Femur (tissue), 1 donor: ENCODE data around the gene BMP6.

ENCODE experiments used
- DNase-seq: peaks from one replicate; pipeline ENCODE4 v3.0.0-alpha.2; 2017

The BMP6 gene

DNA sequence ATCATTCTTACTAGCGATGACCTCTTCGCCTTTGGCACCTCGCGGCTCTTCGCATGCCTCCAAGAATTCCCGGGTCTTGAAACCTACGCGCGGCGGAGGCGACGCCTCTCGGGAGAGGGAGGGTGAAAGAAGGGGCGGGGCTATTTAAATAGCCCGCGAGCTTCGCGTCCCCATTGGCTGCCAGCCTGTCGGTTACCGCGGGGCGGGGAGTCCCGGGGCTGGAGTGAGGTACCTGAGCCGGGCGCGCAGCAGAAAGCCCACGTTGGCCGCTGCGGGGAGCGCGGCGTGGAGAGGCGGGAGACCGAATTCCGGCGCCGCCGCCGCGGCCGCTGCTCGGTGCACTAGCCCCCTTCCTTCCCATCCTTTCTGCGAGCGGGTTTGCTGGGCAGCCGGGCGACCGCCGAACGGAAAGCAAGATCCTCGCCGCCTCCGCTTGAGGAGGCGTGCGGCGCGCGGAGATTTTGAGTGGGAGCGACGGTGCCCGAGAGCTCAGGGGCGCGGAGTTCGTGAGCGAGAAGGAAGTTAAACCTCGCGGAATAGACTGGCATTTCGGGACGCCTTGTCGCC is at the start of gene BMP6:
TSS of gene BMP6 (plus strand) at position 251 of the 567 bp plus-strand sequence. CDS start 857 bp downstream, outside the sequence.
- DNase-seq, result peak; percentile 93

DNA sequence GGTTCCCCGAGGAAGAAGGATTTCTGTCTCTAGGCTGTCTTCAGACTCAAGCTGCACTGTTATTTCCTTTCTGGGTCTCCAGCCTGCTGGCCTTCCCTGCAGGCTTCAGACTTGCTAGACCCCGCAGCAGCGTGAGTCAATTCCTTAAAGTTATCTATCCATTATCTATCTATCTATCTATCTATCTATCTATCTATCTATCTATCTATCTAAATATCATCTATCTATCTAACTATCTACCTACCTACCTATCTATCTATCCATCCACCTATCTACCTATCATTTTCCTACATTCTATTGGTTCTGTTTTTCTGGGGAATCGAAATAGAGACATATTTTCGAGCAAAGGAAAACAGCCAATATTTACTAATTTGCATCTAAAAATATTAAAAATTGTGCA is 48.7 kb upstream of the BMP6 start:
- DNase-seq, result no peak

DNA sequence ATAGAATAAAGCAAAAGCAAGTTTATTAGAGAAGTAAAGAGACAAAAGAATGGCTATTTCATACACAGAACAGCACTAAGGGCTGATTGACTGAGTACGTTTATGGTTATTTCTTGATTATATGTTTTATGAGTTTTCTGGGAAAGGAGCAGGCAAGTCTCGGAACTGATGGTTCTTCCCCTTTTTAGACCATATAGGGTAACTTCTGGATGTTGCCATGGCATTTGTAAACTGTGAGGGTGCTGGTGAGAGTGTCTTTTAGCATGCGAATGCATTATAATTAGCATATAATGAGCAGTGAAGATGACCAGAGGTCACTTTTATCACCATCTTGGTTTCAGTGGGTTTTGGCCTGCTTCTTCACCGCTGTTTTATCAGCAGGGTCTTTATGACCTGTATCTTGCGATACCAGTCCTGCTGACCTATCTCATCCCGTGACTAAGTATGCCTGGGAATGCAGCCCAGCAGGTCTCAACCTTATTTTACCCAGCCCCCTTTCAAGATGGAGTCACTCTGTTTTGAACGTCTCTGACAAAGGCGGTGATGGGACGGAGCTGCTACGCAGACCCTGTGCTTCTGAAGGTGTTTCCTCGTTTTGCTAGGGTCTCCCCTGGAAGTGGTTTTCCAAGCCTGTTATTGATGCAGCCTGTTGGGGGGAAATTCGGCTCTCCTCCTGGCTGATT is 45.4 kb upstream of the BMP6 start:
- DNase-seq, result no peak

DNA sequence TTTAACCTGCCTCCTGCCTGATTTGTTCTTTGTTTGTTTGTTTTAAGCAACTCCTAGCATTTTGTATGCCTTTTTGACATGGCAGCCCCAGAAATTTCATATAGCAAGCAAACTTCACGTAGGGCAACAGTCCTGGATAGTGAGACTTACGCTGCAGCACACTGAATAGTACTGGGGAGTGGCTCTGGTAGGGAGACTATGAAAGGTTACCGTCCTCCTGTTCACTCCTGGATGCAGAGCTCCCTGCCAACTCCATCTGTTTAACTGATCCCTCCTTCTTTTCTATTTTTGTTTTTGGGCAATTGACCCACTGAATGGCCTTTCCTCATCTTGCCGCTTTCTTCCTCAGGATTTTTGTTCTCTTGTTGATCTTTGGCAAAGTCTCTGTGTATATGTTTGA is 44.5 kb upstream of the BMP6 start:
- no peak for DNase-seq

DNA sequence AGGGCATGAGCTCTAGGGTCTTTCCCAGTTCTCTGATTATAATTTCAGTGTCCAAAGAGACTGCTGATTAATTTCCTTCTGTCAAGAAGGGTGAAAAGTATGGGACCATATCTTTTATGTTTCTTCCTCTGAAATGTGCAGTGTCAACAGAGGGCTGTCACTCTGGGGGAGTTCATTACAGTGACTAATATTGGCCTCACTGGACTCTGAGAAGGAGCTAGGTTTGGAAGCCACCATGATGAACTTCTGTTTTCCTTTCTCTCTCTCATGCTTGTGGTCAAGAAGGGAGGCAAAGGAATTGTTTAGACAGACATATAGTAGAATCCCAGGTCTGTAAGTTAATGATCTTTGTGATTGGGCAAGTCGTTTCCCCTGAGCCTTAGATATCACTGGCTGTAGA is 41.8 kb upstream of the BMP6 start:
- no peak for DNase-seq

DNA sequence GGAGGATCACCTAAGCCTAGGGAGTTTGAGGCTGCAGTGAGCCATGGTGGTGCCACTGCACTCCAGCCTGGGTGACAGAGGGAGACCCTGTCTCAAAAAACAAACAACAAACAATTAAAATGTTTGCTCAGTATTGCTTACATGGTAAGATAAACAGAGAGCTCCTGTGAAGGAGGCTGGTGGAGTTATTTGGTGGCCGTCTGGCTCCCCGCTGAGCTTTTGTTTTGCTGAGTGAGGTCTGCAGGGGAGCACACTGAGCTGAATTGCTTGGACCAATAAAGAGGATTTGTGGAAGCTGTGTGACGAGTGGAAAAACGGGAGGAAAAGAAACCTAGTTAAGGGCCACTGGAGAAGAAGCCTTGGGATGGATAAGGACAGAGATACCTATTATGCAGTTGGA is 41.1 kb upstream of the BMP6 start:
- DNase-seq, result no peak

DNA sequence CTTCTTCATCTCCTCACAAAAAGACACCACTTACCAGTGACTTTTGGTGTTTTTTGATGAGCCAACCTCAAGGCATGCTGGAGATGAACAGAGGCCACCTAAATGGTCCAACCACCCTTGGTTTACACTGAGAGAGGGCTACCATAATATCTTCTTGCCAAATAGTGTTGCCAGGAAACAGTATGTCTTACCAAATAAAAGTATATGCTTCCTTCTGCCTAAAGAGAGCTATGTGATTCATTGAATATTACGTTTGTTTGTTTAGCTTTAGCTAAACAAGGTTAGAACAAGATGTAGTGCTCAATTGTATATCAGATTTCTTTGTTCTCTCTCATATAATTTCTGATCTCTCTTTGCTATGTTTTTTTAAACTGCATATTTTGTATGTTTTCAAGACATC is 40.6 kb upstream of the BMP6 start:
- DNase-seq, result no peak

DNA sequence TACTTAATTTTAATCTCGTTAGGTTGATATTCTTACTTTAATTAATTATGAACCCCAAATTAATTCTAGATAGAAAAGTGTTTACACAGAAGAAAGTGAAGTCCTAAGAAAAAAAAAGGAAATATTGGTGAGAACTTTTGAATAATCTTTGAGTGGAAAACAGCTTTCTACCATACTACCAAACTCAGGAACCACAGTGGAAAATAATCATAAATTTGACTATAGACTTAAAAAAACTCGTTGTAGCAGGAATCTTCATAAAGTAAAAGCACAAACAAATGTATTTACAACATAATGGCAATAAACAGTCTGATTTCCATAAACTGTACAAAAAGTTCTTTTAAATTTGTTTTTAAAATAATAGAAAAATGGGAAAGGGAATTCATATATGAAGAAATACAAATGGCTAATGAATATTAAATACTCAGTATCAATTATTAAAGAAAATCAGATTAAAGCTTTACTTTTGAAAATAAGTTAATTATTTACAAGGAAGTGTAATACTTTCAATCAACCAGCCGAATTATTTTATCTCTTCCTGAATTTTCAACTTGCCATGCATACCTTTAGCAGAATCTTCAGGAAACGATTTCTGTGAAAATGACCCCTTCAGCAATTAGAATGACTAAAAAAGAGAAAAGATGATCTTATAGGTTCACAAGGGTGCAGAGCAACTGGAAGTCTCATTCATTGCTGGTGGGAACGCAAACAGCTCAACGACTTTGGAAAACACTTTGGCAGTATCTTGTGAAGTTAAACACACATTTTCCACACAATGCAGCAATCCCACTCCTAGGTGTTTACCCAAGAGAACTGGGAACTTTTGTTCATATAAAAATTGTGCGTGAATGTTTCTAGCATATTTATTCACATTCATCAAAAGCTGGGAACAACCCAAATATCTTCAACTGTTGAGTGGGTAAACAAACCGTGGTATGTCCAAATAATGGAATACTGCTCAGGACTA is 38.5 kb upstream of the BMP6 start:
- no peak for DNase-seq

DNA sequence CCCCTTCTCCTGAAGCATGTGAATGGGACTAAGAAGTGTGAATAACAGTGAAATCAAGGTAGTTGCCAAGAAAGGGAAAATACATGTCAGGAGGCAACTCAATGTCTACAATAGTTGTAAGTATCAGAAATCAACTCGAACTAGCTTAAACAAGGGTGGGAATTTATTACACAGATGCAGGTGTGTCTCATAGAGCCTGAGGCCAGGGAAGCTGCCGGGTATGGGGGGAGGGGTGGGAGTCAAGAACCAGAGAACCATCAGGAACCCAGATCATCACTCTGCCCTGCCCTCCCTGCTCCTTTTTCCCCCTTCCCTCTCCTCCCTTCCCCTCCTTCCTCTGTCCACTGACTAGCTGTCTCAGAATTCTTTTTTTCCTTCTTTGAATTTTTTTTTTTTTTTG is 34.9 kb upstream of the BMP6 start:
- DNase-seq, result no peak

DNA sequence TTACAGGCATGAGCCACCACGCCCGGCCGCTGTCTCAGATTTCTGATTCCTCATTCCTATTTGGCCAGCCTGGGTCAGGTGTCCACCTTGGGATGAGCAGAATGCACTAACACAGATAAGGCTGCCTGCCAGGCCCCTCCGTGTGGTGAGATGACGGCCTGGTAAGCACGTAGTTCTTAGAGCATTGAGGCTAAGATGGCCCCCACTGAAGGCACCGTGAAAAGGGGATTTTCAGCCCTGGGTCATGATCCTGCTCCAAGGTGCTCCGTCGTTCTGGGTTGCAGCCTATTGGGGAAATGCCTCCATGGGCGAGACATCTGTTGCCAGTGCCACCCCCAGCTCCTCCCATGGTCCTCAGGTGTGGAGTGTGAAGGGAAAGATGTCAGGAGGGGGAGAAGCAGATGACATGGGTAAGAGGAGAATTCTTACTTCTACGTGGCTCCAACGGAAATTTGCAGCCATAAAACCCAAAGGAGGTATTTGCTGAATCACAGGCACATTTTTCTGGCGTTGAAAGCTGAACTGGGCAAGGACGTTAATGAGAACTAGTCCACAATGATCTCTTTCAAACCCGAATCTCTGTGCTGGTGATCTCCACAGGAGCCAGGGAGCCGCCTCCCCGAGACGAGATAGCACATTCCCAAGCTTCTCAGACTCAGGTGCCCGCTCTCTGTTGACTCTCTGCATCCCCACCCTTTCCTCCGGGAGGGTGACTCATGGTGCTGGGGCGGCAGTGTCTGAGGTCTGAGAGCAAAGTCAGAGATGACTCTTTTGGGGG is 34.0 kb upstream of the BMP6 start:
- DNase-seq, result peak; percentile 26

DNA sequence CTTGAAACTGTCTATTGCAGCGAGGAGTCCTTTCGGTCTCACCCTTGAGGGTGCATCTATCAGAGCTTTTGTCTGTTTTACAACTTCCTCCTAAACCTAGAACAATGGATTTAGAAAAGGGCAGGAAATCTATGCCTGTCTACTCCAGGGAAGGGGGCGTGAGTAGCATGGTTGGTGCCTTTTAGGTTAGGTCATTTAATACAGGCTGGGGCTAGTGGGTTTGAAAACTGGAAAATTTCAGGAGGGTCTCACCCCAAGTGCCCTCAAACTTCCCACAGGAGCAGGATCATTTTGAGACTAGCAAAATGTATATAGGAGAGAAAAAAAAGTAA is 33.5 kb upstream of the BMP6 start:
- no peak for DNase-seq

DNA sequence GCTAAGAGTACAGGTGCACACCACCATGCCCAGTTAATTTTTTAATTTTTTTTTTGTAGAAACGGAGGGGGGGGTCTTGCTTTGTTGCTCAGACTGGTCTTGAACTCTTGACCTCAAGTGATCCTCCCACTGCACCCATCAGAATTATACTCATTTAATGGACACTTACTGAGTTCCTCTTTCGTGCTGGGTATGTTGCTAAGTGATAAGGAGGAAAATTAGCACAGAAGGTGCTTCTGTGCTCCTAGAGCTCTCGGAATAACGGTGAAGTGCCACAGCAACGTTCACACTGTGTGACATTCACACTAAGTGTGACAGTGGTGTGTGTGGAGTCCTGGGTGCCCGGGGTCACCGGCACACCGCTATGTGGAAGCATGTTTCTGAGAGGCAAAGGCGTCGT is 32.1 kb upstream of the BMP6 start:
- DNase-seq, result no peak

DNA sequence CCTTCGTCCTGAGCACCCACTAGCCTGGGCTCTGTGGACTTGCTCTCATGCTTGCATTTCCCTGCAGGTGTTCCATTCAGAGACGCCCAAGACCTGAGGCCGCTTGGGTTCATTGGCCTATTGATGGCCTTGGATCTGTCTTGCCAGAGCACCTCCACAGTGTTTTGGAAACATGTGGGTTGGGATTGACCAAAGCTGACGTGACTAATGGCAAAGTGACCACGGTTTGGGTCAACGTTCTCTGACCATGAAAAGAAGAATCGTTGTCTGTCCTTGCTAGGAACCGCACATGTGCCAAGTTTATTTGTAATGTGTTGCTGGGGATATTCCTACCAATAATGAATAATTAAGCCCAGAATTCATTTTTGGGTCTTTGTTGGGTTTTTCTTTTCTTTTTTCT is 29.8 kb upstream of the BMP6 start:
- DNase-seq, result no peak

DNA sequence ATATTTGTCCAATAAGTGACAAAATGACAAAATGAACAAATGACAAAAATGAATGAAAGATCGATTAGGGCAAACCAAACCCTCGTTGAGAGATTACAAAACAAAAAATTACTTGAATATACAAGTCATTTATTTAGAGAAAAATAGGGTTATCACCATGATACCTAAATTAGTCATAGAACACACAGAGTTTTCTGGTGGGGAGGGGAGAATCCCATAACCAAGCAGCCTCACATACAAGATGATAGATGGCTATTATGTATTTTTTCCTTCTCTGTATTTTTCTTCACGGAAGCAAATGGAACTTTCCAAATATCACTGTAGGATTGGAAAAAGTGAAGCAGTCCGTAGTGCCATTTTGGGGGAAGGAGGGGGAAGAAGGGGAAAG is 28.5 kb upstream of the BMP6 start:
- DNase-seq, result no peak

DNA sequence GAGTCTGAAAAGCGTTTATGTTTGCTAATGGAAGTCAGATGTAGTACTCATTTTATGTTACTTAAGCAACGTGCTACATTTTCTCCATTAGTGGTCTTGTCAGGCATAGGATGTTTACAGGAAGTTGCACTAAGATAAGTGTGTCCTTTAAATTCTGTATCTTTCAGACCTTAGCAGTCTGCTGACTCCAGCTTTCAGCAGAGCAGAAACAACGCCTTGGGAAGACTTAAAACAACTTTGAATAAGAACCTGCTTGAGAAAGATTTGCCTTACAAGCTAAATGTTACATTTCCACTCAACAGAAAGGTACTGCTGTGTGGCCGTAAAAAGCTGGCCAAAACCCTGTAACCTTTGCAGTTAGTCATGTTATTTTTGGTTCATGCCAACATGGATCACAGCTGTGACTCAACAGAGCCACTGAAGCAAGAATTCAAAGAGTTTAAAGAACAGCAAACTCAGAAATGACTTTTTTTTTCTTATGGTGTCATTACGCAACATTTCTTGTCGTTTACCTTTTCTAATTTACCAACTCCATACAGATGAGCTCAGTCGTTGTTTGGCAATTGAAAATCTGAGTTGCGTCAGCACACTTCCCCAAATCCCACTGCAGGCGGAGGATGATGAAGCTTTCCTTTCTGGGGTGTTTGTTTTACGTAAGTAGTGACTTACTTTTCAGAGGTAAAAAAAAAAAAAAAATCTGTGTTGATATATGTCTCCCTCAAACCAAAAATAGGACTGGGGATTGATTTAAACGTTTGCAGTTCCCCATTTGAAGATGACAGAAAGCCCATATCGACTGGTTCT is 27.9 kb upstream of the BMP6 start:
- DNase-seq, result peak; percentile 34

DNA sequence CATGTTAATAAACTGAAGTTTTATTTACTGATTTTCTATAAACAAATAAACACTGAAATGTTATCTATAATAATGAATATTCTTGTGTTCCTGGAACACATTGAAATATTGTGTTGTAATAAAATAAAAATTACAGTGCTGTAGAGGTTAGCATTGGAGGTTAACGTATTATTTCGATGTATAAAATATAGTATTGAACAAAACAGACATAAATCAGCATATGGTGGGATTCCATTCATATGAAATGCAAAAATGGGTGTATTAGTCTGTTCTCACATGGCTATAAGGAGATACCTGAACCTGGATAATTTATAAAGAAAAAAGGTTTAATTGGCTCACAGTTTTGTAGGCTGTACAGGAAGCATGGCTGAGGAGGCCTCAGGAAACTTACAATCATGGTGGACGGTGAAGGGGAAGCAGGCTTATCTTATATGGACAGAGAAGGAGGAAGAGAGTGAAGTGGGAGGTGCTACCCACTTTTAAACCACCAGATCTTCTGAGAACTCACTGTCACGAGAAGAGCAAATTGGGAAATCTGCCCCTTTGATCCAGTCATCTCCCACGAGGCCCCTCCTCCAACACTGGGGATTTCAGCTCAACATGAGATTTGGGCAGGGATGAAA is 24.6 kb upstream of the BMP6 start:
- DNase-seq, result no peak

DNA sequence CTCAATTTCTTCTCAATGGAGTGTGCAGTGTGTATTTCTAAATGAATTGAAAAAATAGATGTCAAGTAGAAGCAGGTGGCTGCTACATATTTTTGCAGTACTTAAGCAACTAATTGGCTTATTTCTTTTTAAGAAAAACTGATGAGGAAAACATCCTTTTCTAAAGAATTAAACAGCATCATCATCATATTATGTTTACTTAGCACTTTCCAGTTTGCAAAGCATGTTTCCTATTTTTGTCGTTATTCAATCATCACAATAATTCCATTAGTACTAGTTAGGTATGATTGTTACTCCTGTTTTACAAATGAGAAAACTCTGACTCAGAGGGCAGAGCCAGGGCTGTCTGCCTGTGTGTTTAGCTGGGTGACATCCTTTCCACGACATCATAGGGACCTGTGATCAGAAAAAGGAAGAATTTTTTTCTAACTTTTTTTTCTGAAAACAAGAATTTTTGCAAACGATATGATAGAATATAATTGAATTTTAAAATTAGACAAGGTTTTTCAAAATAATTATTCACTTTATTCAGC is 22.7 kb upstream of the BMP6 start:
- no peak for DNase-seq

DNA sequence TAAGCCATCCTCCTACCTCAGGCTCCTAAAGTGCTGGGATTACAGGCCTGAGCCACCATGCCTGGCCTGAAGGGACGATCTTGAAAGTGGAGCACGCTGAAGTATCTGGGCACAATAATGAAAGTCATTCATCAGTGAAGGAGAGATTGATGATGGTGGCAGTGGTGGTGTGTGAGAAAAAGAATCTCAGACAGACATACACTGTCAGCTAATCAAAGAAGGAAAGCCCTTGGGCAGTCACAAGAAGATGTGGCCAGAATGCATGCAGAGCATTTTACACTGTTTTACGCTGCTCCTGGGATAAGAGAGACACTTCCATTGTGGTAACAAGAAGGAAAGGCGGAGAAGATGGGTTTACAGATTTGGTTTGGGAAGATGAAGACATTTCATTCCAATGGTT is 20.4 kb upstream of the BMP6 start:
- no peak for DNase-seq

DNA sequence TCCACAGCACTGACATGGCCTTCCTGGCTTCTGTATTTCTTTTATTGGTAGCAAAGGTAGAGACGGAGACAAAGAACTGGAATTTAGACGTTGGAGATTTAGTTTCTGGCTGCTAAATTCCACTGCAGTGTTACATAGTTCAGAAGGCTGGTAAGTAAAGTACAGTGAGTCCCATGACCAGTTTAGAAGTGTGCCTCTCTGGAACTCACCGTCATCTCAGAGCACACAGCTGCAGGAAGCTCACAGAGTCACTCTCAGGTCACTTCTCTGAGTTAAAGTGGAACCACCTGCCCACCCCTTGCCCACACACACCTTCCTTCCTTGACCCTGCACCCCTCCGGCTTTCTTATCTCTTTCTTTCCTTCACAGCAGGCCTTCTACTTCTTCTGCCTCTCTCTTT is 19.6 kb upstream of the BMP6 start:
- no peak for DNase-seq

DNA sequence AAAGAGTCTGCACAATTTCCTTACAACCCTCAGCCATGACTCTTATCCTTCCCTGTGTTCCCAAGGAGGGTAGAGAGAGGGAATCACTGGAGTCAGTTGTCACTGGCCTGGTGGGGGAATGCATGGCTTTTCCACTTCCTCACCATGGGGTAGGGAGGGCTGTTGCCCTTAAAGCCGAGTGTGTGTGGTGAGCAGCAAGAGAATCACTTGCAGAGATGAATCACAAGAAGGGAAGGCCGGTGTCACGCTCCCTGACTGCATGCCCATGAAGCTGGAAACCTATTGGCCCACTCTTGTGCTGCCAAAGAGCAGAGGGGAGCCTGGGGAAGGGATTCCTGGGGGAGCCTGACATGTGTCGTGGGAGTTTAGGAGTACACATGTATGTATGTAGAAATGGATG is 18.1 kb upstream of the BMP6 start:
- no peak for DNase-seq

DNA sequence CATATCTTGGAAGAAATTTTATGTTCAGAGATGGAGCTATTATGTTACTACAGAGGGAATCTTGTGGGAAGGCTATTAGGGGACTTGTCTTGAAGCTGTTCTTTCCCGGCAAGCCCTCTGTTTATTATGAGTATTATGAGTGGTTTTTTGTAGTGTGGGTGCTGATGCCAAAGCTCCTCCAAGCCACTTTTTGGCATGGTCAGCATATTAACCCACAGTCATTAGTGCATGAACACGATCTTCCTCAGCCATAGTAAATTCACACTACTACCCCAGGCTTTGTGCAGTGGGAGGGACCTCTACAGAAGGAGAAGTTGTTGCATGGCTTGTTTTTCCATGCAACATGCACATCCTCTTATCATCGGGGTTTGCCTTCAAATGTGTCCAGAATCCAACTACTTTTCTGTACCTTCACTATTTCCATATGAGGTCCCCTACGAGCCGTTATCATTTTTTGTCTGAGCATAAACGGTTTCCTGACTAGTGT is 6.5 kb upstream of the BMP6 start:
- no peak for DNase-seq

DNA sequence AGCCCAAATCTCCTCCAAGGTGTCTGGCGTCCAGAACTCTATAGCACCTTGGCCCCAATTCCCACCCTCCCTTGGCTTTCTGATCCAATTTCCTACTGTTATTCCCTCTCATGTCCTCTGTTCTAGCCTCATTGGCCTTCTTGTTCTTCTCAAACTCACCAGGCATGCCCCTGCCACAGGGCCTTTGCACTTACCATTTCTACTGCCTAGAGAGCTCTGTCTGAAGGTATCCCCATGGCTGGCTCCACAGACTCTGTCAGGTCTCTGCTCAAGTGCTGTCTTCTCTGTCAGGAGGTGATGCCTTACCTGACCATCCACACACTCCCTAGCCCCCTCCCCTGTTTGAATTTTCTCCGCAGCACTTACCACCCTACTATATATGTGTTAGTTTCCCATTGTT is 5.6 kb upstream of the BMP6 start:
- DNase-seq, result no peak
